ENCODE data around the gene EFNA3. TPM values are rescaled to one million over a fixed set of nuclear protein-coding genes. Genes with fewer than 3 reads are reported as not detected.

EFNA3 gene
- total and polyA plus RNA-seq, 9 of the 15 experiments (the other 6 are each of a cell fraction or from before 2014, with no cell fraction given): 0.59 to 7.9 (median 4.7) TPM

GRCh38 chr1:155084722-155085503 lies 6.3 kb downstream of the EFNA3 start (continued):
- TF ChIP-seq MGA (IDR thresholded peaks at IDR 0.05) (no peak), RAD21 (CRISPR knock-in tag; conservative IDR thresholded peaks at IDR 0.05 in 1 of 2, IDR thresholded peaks at IDR 0.05 in 1 of 2) (peak; percentile 99), ZNF75A (CRISPR knock-in tag; IDR thresholded peaks at IDR 0.05) (no peak), SFPQ (IDR thresholded peaks at IDR 0.05; ENCODE audit: low read depth, low read length) (no peak), PYGO2 (tag; IDR thresholded peaks at IDR 0.05) (no peak), TFAP4 (CRISPR knock-in tag; IDR thresholded peaks at IDR 0.05; ENCODE audit: borderline replicate concordance) (peak; percentile 86), ESRRA (IDR thresholded peaks at IDR 0.05; ENCODE audit: borderline replicate concordance, low read depth) (peak; percentile 36; the same call in 1 of the 2 replicates), SIX5 (IDR thresholded peaks at IDR 0.05; ENCODE audit: borderline replicate concordance in 1 of 2, insufficient read depth in 1 of 2, low read depth in 1 of 2, low read length in 2 of 2) (no peak), BCOR (IDR thresholded peaks at IDR 0.05) (peak; percentile 65), EP400 (IDR thresholded peaks at IDR 0.05) (peak; percentile 72)
